HFFc6 (cell line): ENCODE results near the gene SPRTN. TPM values are rescaled to one million over a fixed set of nuclear protein-coding genes. Genes with fewer than 3 reads are reported as not detected.

Experiments
- DNase-seq: peaks from one replicate; pipeline ENCODE4 v3.0.0-alpha.2; 2018
- H3K27ac Mint-ChIP-seq: 2 replicates; pipeline ENCODE4 v1.8.0; 2020; ENCODE audit warnings: mild to moderate bottlenecking, mixed read lengths
- H3K27me3 Mint-ChIP-seq: 2 replicates; pipeline ENCODE4 v1.8.0; 2021; ENCODE audit warnings: mild to moderate bottlenecking, moderate library complexity, mixed read lengths; ENCODE audit not compliant: insufficient read depth
- H3K36me3 Mint-ChIP-seq: 2 replicates; pipeline ENCODE4 v1.8.0; 2021; ENCODE audit warnings: low read depth, mixed read lengths
- H3K4me1 Mint-ChIP-seq: 2 replicates; pipeline ENCODE4 v1.8.0; 2020; ENCODE audit warnings: low read depth, mixed read lengths
- H3K4me3 Mint-ChIP-seq: 2 replicates; pipeline ENCODE4 v1.8.0; 2020; ENCODE audit warnings: mild to moderate bottlenecking, moderate library complexity, mixed read lengths
- H3K9me3 Mint-ChIP-seq: 2 replicates; pipeline ENCODE4 v1.8.0; 2020; ENCODE audit warnings: mild to moderate bottlenecking, mixed read lengths
- total RNA-seq, 6 experiments: library from RNA; stranded (reverse); fragmentation: NEBNext Ultra II Directional; extraction: Animal tissue kit (Norgen Biotek cat#: 25700); gene quantifications; 2 replicates in 1 of 6; 3 replicates in 5 of 6; pipeline ENCODE4 v1.2.3, GENCODE V29; 2021
- TF ChIP-seq, protein P1 (sequence below): fragments of 200-600 bp; sonication (generic); IDR thresholded peaks from 2 replicates; pipeline ENCODE4 v1.5.0; 2021; ENCODE audit warnings: antibody characterized with exemption, mild to moderate bottlenecking

The SPRTN gene
- total RNA-seq, 6 experiments from 2014 or later: 8.4 to 12.6 (median 10.4) TPM

DNA sequence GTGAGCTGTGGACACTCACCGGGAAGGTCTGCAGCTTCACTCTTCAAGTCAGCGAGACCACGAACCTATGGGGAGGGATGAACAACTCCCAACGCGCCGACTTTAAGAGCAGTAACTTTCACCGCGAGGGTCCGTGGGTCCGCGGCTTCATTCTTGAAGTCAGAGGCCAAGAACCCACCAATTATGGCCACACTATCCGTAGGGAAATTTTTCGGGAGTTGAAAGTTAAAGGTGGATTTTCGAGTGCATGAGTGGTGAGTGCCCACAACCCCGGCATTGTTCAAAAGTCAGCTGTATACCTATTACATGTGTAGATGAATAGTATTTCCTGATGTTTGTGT lies 20.1 kb upstream of the SPRTN start:
- Mint-ChIP-seq H3K27ac (no peak overlapping the region), H3K9me3 (no peaks in the 10 kb centered on the region), H3K27me3 (no peaks in the 10 kb centered on the region), H3K36me3 (no peaks in the 10 kb centered on the region), H3K4me3 (no peak overlapping the region), H3K4me1 (no peaks in the 10 kb centered on the region)
- no peak for DNase-seq
- TF ChIP-seq, protein P1, sequence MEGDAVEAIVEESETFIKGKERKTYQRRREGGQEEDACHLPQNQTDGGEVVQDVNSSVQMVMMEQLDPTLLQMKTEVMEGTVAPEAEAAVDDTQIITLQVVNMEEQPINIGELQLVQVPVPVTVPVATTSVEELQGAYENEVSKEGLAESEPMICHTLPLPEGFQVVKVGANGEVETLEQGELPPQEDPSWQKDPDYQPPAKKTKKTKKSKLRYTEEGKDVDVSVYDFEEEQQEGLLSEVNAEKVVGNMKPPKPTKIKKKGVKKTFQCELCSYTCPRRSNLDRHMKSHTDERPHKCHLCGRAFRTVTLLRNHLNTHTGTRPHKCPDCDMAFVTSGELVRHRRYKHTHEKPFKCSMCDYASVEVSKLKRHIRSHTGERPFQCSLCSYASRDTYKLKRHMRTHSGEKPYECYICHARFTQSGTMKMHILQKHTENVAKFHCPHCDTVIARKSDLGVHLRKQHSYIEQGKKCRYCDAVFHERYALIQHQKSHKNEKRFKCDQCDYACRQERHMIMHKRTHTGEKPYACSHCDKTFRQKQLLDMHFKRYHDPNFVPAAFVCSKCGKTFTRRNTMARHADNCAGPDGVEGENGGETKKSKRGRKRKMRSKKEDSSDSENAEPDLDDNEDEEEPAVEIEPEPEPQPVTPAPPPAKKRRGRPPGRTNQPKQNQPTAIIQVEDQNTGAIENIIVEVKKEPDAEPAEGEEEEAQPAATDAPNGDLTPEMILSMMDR: no peak

DNA sequence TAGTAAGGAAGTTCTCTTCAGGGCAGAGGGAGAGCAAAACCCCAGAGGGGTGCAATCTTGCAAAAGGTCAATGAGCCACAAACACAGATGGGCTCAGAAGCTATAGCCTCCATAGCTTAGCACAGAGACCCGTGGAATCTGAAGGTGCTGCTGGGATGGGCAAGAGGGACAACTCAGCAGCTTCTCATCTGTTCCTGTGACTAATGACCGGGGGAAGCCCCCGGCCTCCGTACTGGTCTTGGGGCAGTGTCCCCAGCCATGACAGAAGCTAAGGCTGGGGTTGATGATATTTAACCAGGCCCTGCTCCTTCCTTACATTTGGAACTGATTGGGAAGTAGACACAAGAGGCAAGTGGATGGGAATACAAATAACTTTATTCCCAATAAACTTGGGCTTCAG lies 19.5 kb upstream of the SPRTN start:
- Mint-ChIP-seq H3K4me3 (no peak overlapping the region), H3K27ac (no peak overlapping the region), H3K9me3 (no peaks in the 10 kb centered on the region), H3K27me3 (no peaks in the 10 kb centered on the region), H3K36me3 (no peaks in the 10 kb centered on the region), H3K4me1 (peaks cover 6% of the 10 kb centered on the region)
- TF ChIP-seq, protein P1: no peak
- no peak for DNase-seq

DNA sequence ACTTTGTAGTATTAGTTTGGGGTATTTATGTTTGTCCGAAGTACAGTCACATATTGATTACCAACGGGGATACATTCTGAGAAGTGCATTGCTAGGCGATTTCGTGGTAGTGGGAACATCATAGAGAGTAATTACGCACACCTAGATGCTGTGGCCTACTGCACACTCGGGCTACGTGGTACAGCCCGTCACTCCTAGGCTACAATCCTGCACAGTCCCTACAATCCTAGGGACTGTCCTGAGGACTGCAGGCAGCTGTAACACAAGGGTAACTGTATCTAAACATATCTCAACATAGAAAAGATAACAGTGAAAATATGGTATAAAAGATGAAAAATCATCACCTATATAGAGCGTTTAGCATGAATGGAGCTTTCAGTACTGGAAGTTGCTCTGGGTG lies 19.0 kb upstream of the SPRTN start:
- Mint-ChIP-seq H3K27ac (no peak overlapping the region), H3K4me1 (peaks cover 11% of the 10 kb centered on the region), H3K9me3 (no peaks in the 10 kb centered on the region), H3K4me3 (no peak overlapping the region), H3K36me3 (no peaks in the 10 kb centered on the region), H3K27me3 (no peaks in the 10 kb centered on the region)
- TF ChIP-seq, protein P1: no peak
- DNase-seq: no peak

DNA sequence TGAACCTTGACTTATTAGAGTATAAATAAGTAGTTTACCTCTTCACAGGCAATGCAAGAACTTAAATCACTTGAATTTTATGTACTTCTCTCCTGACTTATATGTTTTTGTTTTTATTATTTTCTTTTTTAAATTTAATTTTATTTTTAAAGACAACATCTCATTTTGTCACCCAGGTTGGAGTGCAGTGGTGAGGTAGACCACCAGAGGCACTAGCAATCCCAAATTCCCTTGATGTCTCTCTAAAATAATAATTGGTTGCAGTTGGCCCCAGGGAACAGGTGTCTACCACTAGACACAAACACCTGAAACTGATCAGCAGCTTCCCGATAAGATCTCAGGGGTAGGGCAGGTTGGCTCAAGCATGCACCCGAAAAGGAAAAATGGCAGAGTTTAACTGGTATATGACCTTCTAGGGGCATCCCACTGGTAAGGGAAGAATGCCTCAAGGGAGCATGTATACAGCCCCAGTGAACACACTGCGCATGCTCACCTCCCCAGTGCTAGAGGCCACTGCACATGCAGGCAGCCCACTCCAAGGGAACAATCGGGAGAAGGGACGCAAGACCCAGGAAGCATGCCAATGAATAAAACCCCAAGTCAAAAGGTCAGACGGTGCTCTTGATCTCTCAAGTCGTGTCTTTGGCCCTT lies 15.1 kb upstream of the SPRTN start:
- no peaks in the 10 kb centered on the region for H3K27me3 Mint-ChIP-seq
- H3K4me3 Mint-ChIP-seq: no peak overlapping the region
- TF ChIP-seq, protein P1: peak; percentile 42

DNA sequence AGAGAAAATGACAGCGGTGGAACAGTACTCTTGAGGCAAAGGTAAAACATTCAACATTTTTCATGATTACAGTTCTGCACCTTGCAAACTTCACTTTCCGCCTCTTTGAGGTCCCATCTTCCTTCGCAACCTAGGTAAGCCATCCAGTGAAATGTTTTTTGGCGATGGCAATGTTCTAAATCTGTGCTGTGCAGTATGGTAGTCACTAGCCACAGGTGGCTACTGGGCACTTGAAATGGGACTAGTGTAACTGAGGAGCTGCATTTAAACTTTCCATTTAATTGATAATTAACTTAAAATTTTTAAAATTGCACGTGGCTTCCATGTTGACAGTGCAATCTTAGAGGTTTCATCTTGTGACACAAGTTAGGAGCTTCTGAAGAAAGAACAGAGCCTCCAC lies 13.4 kb upstream of the SPRTN start:
- Mint-ChIP-seq H3K27ac (no peak overlapping the region), H3K36me3 (no peaks in the 10 kb centered on the region), H3K9me3 (no peaks in the 10 kb centered on the region), H3K27me3 (no peaks in the 10 kb centered on the region), H3K4me3 (no peak overlapping the region), H3K4me1 (peaks cover 21% of the 10 kb centered on the region)
- TF ChIP-seq, protein P1: no peak
- DNase-seq: no peak

More for the DNA sequence above, 15.1 kb upstream of the SPRTN start:
- Mint-ChIP-seq H3K4me1 (peaks cover 21% of the 10 kb centered on the region), H3K9me3 (no peaks in the 10 kb centered on the region), H3K27ac (no peak overlapping the region), H3K36me3 (no peaks in the 10 kb centered on the region)
- DNase-seq: no peak

DNA sequence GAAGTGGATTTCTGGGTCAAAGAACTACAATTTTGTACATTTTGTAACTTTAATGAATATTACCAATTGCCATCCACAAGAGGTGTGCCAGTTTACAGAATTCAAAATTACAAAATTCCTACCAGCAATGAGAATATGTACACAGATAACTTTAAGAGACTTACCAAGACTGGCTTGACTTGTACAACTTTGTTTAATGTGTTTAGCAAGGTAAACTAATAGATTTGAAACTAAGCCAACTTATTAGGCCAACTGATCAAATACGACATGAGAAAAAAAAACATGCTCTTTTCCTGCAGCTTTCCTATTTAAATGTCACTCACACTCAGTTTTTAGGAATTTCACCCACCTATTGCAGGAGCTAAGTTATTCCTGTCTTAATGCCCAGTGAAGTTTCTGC lies 11.8 kb upstream of the SPRTN start:
- H3K4me1 Mint-ChIP-seq: peaks cover 21% of the 10 kb centered on the region
- no peak overlapping the region for H3K4me3 Mint-ChIP-seq
- H3K27ac Mint-ChIP-seq: no peak overlapping the region
- TF ChIP-seq, protein P1: no peak
- no peaks in the 10 kb centered on the region for H3K27me3 Mint-ChIP-seq
- no peak for DNase-seq
- no peaks in the 10 kb centered on the region for H3K9me3 Mint-ChIP-seq
- H3K36me3 Mint-ChIP-seq: no peaks in the 10 kb centered on the region
